Activated CD4-positive, alpha-beta T cell treated with anti-CD3 and anti-CD28 coated beads, Interleukin-2, amount 10 ng/mL, durations not matched to agents 7 days and 5 days (primary cell): ENCODE results near the gene S100A5. TPM values are rescaled to one million over a fixed set of nuclear protein-coding genes. Genes with fewer than 3 reads are reported as not detected.
A peak's percentile ranks its signal among the peaks of the same experiment; 100 is the strongest.

Experiments used
- CTCF ChIA-PET: fragments of 350-600 bp; sonication (Branson Sonifier 250); formaldehyde crosslinking; loops from one replicate; lab custom pipeline; 2021; ENCODE audit warnings: antibody characterized with exemption; lab: Charles Lee
- POLR2A ChIA-PET: fragments of 350-600 bp; sonication (Branson Sonifier 250); formaldehyde crosslinking; loops from one replicate; lab custom pipeline; 2021; ENCODE audit warnings: antibody characterized with exemption; lab: Charles Lee
- DNase-seq: peaks from one replicate; pipeline ENCODE4 v3.0.0-alpha.2; 2020
- H3K27ac Mint-ChIP-seq: one replicate; pipeline ENCODE4 v1.8.0; 2021; ENCODE audit warnings: mild to moderate bottlenecking, moderate library complexity, mixed read lengths
- H3K27me3 Mint-ChIP-seq: one replicate; pipeline ENCODE4 v1.8.0; 2021; ENCODE audit warnings: mixed read lengths
- H3K36me3 Mint-ChIP-seq: one replicate; pipeline ENCODE4 v1.8.0; 2021; ENCODE audit warnings: low read depth, mixed read lengths
- H3K4me1 Mint-ChIP-seq: one replicate; pipeline ENCODE4 v1.8.0; 2021; ENCODE audit warnings: mixed read lengths
- H3K4me3 Mint-ChIP-seq: one replicate; pipeline ENCODE4 v1.8.0; 2021; ENCODE audit warnings: mild to moderate bottlenecking, moderate library complexity, mixed read lengths
- H3K9me3 Mint-ChIP-seq: one replicate; pipeline ENCODE4 v1.8.0; 2021; ENCODE audit warnings: mixed read lengths
- total RNA-seq, 2 experiments: library from RNA; stranded (reverse); gene quantifications; one replicate each; pipeline ENCODE4 v1.2.3, GENCODE V29; 2021

Gene S100A5
- total RNA-seq, 2 experiments from 2014 or later: 3.0 to 3.8 TPM

DNA sequence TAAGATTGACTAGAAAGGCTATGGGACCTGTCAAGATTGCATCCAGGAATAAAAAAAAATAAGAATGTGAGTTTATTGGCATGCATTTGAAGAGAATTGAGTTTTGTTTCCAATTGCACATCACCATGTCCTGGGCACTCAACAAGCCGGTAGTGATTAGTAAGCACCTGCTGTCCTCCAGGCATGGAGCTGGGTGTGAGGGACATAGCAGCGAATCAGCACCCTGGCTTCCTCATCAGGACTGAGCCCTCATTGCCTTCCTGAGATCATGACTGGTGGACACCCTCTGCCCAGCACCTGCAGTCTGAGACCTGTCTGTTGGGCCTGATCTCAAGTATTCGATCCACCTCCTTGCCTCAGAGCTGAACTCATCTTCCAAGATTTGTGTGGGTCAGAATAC is 31.7 kb downstream of the S100A5 start:
- ChIA-PET CTCF (interaction anchor here (0.5 to 4.9 kb wide), 8 partner anchors 8 to 140 kb away, joined by 3 to 38 read pairs (median 4); partner anchors contain the start of genes S100A2 and S100A6), POLR2A (no interaction called here)
- H3K27me3 Mint-ChIP-seq: no peaks in the 10 kb centered on the region
- no peak for DNase-seq
- no peaks in the 10 kb centered on the region for H3K9me3 Mint-ChIP-seq
- peaks cover 24% of the 10 kb centered on the region for H3K4me1 Mint-ChIP-seq
- H3K4me3 Mint-ChIP-seq: no peak overlapping the region
- no peak overlapping the region for H3K27ac Mint-ChIP-seq
- H3K36me3 Mint-ChIP-seq: no peaks in the 10 kb centered on the region

DNA sequence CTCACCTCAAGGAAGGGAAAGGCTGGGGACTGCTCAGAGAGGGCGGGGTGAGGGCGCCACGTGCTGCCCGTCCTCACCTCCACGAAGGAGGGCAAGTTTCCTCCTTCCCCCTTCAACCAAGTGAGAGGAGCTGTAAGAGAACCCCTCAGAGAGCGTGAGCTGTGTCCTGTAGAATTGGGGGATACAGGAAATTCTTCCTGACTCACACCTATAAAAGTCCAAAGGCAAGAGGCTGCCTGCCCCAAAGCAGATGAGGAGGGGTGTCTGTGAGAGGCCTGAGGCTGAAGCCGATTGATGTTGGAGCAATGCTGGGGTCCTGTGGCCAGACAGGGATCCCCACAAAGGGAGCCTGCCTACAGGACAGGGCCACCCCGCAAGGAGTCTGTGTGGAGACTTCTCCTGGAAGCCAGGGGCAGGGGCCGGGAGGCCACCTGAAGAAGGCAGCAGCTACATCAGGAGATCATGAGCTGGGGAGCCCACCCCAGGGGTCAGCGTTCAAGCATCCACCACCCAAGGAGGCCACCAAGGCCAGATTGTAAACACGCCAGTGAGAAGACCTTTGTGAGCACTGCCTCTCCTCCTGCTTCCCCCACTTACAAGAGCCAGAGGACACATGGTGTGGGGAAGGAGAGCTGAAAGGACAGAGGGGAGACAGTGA is 32.7 kb downstream of the S100A5 start:
- H3K27ac Mint-ChIP-seq: no peak overlapping the region

DNA sequence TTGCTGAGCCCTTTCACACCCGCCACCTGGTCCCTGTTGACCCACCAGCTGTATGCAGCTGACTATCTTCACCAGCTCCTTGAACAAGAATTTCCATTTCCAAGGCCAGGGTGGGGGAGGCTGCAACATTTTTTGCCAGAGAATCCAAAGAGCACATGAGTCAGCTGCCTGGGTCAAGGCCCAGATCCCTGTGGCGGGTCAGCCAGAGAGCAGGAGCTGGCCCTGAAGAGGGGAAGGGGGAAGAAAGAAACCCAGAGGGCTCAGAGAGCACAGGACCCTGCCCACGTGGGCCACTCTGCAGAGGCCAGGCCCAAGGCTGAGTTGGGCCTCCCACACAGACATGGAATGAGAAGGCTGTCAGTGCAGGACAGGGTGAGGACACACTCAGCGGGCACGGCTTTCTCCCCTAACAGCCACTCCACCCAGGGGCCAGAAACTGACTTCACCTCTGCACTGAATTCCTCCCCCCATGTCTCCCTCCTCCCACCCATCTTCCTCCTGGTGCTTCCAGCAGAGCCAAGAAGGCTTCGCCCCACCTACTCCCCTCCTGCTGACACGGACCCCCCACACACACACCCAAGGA is 33.8 kb downstream of the S100A5 start:
- Mint-ChIP-seq H3K36me3 (no peaks in the 10 kb centered on the region), H3K4me3 (no peak overlapping the region), H3K4me1 (peaks cover 17% of the 10 kb centered on the region), H3K27ac (no peak overlapping the region), H3K27me3 (no peaks in the 10 kb centered on the region), H3K9me3 (no peaks in the 10 kb centered on the region)
- CTCF ChIA-PET: no interaction called here
- no peak for DNase-seq
- POLR2A ChIA-PET: no interaction called here

More for the DNA sequence above, 32.7 kb downstream of the S100A5 start:
- Mint-ChIP-seq H3K36me3 (no peaks in the 10 kb centered on the region), H3K27me3 (no peaks in the 10 kb centered on the region), H3K4me3 (no peak overlapping the region), H3K9me3 (no peaks in the 10 kb centered on the region), H3K4me1 (peaks cover 19% of the 10 kb centered on the region)
- ChIA-PET CTCF (interaction anchor here (0.5 to 0.8 kb wide), 3 partner anchors 16 to 972 kb away, joined by 3 to 4 read pairs (median 3); no protein-coding TSS in a partner anchor), POLR2A (no interaction called here)
- DNase-seq: no peak

DNA sequence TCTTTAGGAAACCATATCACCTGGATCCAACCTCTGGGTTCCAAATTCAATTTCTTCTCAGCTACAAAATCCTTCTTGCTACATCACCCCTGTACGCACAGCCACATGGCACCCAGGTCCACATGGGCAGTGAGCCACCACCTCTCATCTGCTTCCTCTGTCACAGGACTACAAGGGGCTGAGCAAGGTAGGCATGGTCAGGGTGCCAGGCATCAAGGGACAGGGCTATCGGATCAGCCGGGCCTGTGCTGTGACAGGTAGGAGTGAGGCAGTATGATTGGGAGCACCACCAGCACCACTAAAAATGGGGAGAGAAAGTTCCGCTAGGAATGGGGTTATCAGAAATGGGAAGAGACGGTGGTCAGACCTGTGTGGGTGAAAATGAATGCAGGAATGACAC is 34.3 kb downstream of the S100A5 start:
- Mint-ChIP-seq H3K27me3 (no peaks in the 10 kb centered on the region), H3K27ac (no peak overlapping the region), H3K9me3 (no peaks in the 10 kb centered on the region), H3K36me3 (no peaks in the 10 kb centered on the region), H3K4me3 (no peak overlapping the region), H3K4me1 (peaks cover 13% of the 10 kb centered on the region)
- ChIA-PET POLR2A (no interaction called here), CTCF (no interaction called here)
- no peak for DNase-seq

DNA sequence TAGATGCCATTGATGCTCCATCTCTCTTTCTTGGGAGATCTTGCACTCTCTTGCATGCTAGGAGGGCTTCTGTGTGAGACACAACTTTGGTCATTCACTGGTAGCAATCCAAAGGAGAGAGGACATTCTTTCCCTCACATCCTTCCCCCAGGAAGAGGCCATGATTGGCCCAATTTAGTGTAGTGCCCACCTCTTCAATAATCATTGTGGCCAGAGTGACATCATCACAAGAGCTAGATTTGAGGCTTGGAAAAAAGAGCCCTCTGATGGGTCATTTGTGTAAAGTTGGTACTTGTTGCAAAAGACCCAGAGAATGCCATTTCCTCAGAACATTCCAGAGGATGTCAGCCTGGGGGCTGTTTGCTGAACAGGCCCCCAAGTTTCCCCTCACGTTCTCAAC is 35.2 kb downstream of the S100A5 start:
- no peak overlapping the region for H3K4me3 Mint-ChIP-seq

DNA sequence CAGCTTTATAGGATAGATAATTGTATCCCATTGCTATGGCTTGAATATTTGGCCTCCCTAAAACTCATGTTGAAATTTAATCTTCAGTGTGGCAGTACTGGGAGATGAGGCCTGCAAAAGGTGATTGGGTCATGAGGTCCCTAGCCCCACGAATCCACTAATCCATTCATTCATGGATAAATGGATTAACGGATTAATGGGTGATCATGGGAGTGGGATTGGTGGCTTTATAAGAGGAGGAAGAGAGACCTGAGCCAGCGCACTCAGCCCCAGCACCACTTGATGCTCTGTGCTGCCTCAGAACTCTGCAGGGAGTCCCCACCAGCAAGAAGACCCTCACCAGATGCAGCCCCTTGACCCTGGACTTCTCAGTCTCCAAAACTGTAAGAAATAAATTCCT is 37.0 kb downstream of the S100A5 start:
- Mint-ChIP-seq H3K27ac (no peak overlapping the region), H3K4me1 (no peaks in the 10 kb centered on the region), H3K27me3 (peaks cover 11% of the 10 kb centered on the region), H3K36me3 (no peaks in the 10 kb centered on the region), H3K9me3 (no peaks in the 10 kb centered on the region), H3K4me3 (no peak overlapping the region)
- ChIA-PET CTCF (interaction anchor here (0.8 to 0.9 kb wide), 2 partner anchors 25 to 130 kb away, joined by 3 to 4 read pairs; no protein-coding TSS in a partner anchor), POLR2A (no interaction called here)
- DNase-seq: no peak

More for the DNA sequence above, 35.2 kb downstream of the S100A5 start:
- ChIA-PET CTCF (no interaction called here), POLR2A (no interaction called here)
- H3K27ac Mint-ChIP-seq: no peak overlapping the region
- DNase-seq: no peak
- H3K27me3 Mint-ChIP-seq: no peaks in the 10 kb centered on the region
- H3K4me1 Mint-ChIP-seq: peaks cover 5% of the 10 kb centered on the region
- no peaks in the 10 kb centered on the region for H3K36me3 Mint-ChIP-seq
- H3K9me3 Mint-ChIP-seq: no peaks in the 10 kb centered on the region

DNA sequence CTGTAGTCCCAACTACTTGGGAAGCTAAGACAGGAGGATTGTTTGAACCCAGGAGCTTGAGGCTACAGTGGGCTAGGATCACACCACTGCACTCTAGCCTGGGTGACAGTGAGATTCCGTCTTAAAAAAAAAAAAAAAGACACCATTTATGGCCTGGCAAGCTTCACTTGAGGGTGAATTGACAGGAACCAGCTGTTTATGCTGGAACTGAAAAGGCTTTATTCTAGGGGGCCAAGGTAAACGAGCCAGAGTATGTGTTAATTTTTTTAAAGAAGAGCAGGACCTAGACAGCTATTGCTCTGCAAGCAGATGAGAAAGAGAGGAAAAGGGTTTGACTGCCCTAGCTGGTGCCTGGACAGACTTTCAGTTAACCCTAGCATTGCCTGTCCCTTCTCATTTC is 42.0 kb downstream of the S100A5 start:
- Mint-ChIP-seq H3K4me3 (no peak overlapping the region), H3K27ac (no peak overlapping the region), H3K4me1 (no peaks in the 10 kb centered on the region), H3K36me3 (no peaks in the 10 kb centered on the region), H3K9me3 (no peaks in the 10 kb centered on the region), H3K27me3 (peaks cover 29% of the 10 kb centered on the region)
- POLR2A ChIA-PET: no interaction called here
- CTCF ChIA-PET: interaction anchor here (1.7 kb wide), 1 partner anchor 14 kb away, joined by 3 read pairs; no protein-coding TSS in a partner anchor
- no peak for DNase-seq

DNA sequence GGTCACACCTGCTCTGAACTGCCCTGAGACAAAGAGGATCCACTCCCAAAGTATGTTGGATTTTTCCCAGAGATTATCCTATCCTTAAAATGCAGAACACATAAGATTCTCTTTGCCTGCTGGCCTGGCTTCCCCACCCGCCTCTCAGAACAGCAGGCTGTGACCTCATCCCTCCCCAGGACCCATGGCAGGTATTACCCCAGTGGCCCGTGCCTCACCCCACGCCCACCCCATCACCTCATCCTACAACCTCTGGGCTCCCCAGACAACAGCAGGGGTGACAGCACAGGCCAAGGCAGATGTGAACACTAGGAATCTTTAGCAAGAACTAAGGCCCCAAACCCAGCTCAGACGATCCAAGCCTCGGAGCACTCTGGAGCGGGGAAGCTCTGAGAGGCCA is 45.2 kb downstream of the S100A5 start:
- no peaks in the 10 kb centered on the region for H3K4me1 Mint-ChIP-seq
- CTCF ChIA-PET: interaction anchor here (1.2 to 2.1 kb wide), 4 partner anchors 17 to 143 kb away, joined by 3 to 9 read pairs (median 4); no protein-coding TSS in a partner anchor
- no peak overlapping the region for H3K4me3 Mint-ChIP-seq
- H3K27me3 Mint-ChIP-seq: peaks cover 29% of the 10 kb centered on the region
- no peak overlapping the region for H3K27ac Mint-ChIP-seq
- no peaks in the 10 kb centered on the region for H3K36me3 Mint-ChIP-seq
- POLR2A ChIA-PET: no interaction called here
- no peak for DNase-seq
- H3K9me3 Mint-ChIP-seq: no peaks in the 10 kb centered on the region

DNA sequence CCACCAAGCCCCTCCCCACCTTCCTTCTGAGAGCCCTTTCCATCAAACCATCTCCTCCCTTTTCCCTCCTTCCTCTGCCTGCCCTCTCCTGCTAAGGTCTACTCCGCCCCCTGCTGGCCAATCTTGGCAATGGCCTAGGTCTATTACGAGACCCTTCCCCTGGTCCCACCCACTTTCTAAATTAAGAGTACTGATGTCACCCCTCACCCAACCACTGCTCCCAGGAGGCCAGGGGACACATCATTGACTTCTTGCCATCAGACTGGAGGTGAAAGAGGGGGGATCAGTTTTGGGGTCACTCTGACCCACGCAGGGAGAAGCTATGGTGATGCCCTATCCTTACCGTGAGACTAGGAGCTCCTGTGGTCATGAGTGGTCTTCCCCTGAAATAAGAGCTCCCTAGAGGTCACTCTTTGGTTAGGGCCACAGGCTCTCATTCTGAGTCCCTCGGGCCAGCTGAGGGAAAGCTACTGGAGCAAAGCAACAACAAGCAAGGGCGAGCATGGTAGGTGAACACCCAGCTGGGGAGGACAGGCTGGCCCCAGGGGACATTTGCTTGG is 45.7 kb downstream of the S100A5 start:
- no peaks in the 10 kb centered on the region for H3K36me3 Mint-ChIP-seq
- no peak overlapping the region for H3K4me3 Mint-ChIP-seq
- DNase-seq: peak; percentile 82
- no peaks in the 10 kb centered on the region for H3K4me1 Mint-ChIP-seq
- POLR2A ChIA-PET: no interaction called here
- CTCF ChIA-PET: interaction anchor here (1.2 to 2.1 kb wide), 4 partner anchors 17 to 143 kb away, joined by 3 to 9 read pairs (median 4); no protein-coding TSS in a partner anchor
- H3K27me3 Mint-ChIP-seq: peaks cover 28% of the 10 kb centered on the region
- H3K27ac Mint-ChIP-seq: no peak overlapping the region
- no peaks in the 10 kb centered on the region for H3K9me3 Mint-ChIP-seq

DNA sequence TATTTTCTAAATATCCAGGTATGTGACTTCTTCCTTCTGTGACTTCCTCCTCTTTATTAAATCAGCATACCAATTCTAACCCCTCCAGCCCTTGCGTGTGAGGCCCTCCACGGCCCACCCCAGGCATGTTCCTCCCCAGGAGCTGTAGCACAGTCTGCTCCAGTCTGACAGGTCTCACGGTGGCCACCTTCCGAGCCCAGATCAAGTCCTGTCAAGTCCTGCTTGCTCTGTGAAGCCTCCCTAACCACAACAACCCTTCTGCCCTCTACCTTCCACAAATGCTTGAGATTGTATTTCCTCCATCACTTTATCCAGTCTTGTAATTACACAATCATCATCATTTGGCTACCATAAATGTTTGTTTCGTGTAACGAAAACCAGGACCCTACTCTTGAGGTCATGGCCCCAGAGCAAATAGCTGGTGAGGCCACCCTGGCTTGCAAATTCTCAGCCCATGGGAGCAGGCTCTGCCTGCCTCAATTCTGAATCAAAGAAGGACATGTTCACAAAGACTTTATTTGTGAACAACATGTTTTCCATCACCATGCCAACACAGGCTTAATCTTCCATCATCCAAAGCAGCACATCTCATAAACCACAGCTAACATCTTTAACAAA is 47.3 kb downstream of the S100A5 start:
- DNase-seq: no peak
- no peaks in the 10 kb centered on the region for H3K36me3 Mint-ChIP-seq
- no peak overlapping the region for H3K27ac Mint-ChIP-seq
- ChIA-PET CTCF (no interaction called here), POLR2A (no interaction called here)
- peaks cover 16% of the 10 kb centered on the region for H3K27me3 Mint-ChIP-seq
- no peaks in the 10 kb centered on the region for H3K4me1 Mint-ChIP-seq
- H3K9me3 Mint-ChIP-seq: no peaks in the 10 kb centered on the region
- no peak overlapping the region for H3K4me3 Mint-ChIP-seq

DNA sequence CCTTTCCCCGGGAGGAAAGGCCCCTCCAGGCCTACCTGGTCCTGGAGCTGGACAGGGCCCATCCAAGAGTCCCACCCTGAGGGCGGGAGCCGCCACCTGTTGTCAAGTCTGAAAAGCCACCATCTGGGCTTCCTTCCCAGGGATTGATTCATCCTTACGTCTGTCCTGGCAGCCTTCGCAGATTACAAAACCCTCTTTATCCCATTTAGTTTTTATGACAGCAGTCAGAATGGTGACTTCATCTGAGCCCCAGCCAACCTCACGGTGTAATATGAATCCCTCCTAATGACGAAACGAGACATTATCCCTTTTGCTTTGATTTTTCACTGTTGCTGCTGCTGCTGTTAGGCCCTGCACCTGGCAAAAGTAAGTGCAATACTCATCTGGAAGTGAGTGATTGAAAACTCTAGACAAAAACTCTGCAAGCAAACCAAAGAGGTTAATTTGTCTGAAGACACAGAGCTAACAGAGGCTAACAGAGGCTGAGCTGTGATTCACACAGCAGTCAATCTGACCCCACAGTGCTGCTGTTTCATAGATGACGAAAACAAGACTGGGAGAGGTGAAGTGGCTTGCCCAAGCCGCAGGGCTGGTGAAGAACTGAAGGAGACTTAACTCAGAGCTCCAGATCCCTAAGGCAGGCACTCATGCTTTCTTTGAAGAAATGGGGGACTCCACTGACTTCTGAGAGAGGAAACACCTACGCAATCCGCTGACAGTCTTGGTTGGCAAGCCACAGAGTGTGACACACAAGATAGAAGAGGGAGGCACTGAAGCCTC is 50.3 kb downstream of the S100A5 start:
- DNase-seq: no peak
- Mint-ChIP-seq H3K27me3 (peaks cover 15% of the 10 kb centered on the region), H3K27ac (no peak overlapping the region), H3K36me3 (no peaks in the 10 kb centered on the region), H3K4me1 (no peaks in the 10 kb centered on the region), H3K4me3 (no peak overlapping the region), H3K9me3 (no peaks in the 10 kb centered on the region)
- ChIA-PET POLR2A (no interaction called here), CTCF (no interaction called here)

DNA sequence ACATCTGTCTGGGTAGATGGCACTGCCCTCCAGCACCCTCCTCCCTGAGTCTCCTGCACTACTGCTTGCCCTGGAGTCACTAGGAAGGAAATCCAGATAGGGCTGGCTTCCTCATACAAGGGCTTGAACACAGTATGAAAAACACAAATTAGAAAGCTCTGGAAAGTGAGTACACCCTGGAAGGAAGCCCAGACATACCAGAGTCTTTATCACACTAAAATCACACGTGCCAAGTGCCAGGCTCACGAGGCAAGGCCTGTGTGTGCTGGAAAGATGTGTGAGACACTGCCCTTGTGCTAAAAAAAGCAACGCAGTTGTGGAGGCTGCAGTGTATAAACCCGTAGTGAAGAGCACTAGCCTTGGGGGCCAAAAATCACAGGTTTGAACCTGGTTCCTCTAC is 52.0 kb downstream of the S100A5 start:
- peaks cover 18% of the 10 kb centered on the region for H3K27me3 Mint-ChIP-seq

More for the DNA sequence above, 52.0 kb downstream of the S100A5 start:
- Mint-ChIP-seq H3K9me3 (no peaks in the 10 kb centered on the region), H3K4me3 (no peak overlapping the region), H3K4me1 (no peaks in the 10 kb centered on the region), H3K36me3 (no peaks in the 10 kb centered on the region), H3K27ac (no peak overlapping the region)
- CTCF ChIA-PET: interaction anchor here (0.6 kb wide), 1 partner anchor 133 kb away, joined by 4 read pairs; no protein-coding TSS in a partner anchor
- DNase-seq: no peak
- POLR2A ChIA-PET: no interaction called here
